Endothelial cell of umbilical vein (primary cell): Measurements from ENCODE around the gene EIF2A. TPM values are rescaled to one million over a fixed set of nuclear protein-coding genes. Genes with fewer than 3 reads are reported as not detected.

ENCODE experiments used
- BruUV-seq: library from RNA; stranded (reverse); fragments of 400-500 nt; replicated peaks from 2 replicates; lab custom pipeline; 2021; lab: Mats Ljungman, UMichigan
- CTCF ChIA-PET: fragments of 300-600, 350-600 bp; sonication (Branson Sonifier 250); formaldehyde crosslinking; loops from one replicate; lab custom pipeline; 2021; ENCODE audit warnings: antibody characterized with exemption, inconsistent platforms; lab: Charles Lee
- POLR2A ChIA-PET: fragments of 300-600, 350-600 bp; sonication (Branson Sonifier 250); formaldehyde crosslinking; loops from one replicate; lab custom pipeline; 2021; ENCODE audit warnings: antibody characterized with exemption, inconsistent platforms; lab: Charles Lee
- DNase-seq: peaks from one replicate; pipeline ENCODE4 v3.0.0-alpha.2; 2011; ENCODE audit warnings: low read depth, low spot score
- FAIRE-seq: peaks from 2 replicates; lab custom pipeline; 2011; peaks lifted over from hg19 to GRCh38; lab: Jason Lieb, UNC
- H2AFZ ChIP-seq: 2 replicates; pipeline ENCODE4 v1.6.0; 2012; ENCODE audit warnings: low read depth, low read length, control low read depth, inconsistent platforms
- H3K27ac ChIP-seq: 2 replicates; pipeline ENCODE4 v1.5.1; 2011; ENCODE audit warnings: low read depth, mild to moderate bottlenecking, control low read depth, low read length, moderate library complexity; ENCODE audit not compliant: insufficient read depth
- H3K27me3 ChIP-seq, 2 experiments: 2 replicates each; pipeline versions ENCODE4 v1.6.0 to v1.6.1; 2011; ENCODE audit warnings: low read length in 2 of 2, mixed read lengths in 1 of 2; ENCODE audit not compliant: control insufficient read depth in 2 of 2, insufficient read depth in 2 of 2
- H3K36me3 ChIP-seq, 2 experiments: 2 replicates in 1 of 2; 3 replicates in 1 of 2; pipeline ENCODE4 v1.5.1; 2011; ENCODE audit warnings: low read length in 2 of 2, mild to moderate bottlenecking in 1 of 2, moderate library complexity in 1 of 2; ENCODE audit not compliant: control insufficient read depth in 2 of 2, insufficient read depth in 2 of 2; ENCODE audit errors: extremely low read depth in 1 of 2
- H3K4me1 ChIP-seq: 3 replicates; pipeline ENCODE4 v1.5.1; 2011; ENCODE audit warnings: mild to moderate bottlenecking, low read length; ENCODE audit not compliant: control insufficient read depth, insufficient read depth; ENCODE audit errors: extremely low read depth
- H3K4me2 ChIP-seq: 2 replicates; pipeline ENCODE4 v1.6.1; 2011; ENCODE audit warnings: low read length, control low read depth, mixed read lengths; ENCODE audit not compliant: insufficient read depth
- H3K4me3 ChIP-seq, 3 experiments: fragments of 200-600 bp in 1 of 3; sonication (generic), shearing (Covaris generic) in 1 of 3; replicated peaks in 1 of 3; 2 replicates each; pipeline ENCODE4 v1.5.1; 2011 to 2016; ENCODE audit warnings: control low read depth in 3 of 3, low read length in 3 of 3, mild to moderate bottlenecking in 2 of 3, inconsistent platforms in 1 of 3, low read depth in 1 of 3, moderate library complexity in 1 of 3; ENCODE audit not compliant: insufficient read depth in 1 of 3
- H3K79me2 ChIP-seq: 2 replicates; pipeline ENCODE4 v1.6.0; 2012; ENCODE audit warnings: low read length, inconsistent platforms; ENCODE audit not compliant: control insufficient read depth, insufficient read depth
- H3K9ac ChIP-seq: replicated peaks from 2 replicates; pipeline ENCODE3; 2011; ENCODE audit warnings: low read length, control low read depth; ENCODE audit not compliant: insufficient read depth; ENCODE audit errors: extremely low read depth
- H3K9me1 ChIP-seq: replicated peaks from 3 replicates; pipeline ENCODE4 v1.6.0; 2011; ENCODE audit warnings: mild to moderate bottlenecking, low read length; ENCODE audit not compliant: control insufficient read depth, insufficient read depth; ENCODE audit errors: extremely low read depth
- H3K9me3 ChIP-seq: replicated peaks from 2 replicates; pipeline ENCODE4 v1.5.1; 2012; ENCODE audit warnings: low read length, inconsistent platforms; ENCODE audit not compliant: control insufficient read depth, insufficient read depth
- H4K20me1 ChIP-seq: replicated peaks from 2 replicates; pipeline ENCODE3; 2011; ENCODE audit warnings: mild to moderate bottlenecking, low read length; ENCODE audit not compliant: control insufficient read depth, insufficient read depth; ENCODE audit errors: extremely low read depth
- FOS ChIP-seq: IDR thresholded peaks from 2 replicates; pipeline ENCODE4 v1.6.1; 2011; ENCODE audit warnings: mild to moderate bottlenecking, low read length, moderate library complexity, borderline replicate concordance; ENCODE audit not compliant: insufficient read depth
- GATA2 ChIP-seq: IDR thresholded peaks from 2 replicates; pipeline ENCODE4 v1.7.0; 2011; ENCODE audit warnings: low read depth, mild to moderate bottlenecking, moderate library complexity, mixed read lengths, low read length; ENCODE audit not compliant: insufficient read length, insufficient read depth
- JUN ChIP-seq: IDR thresholded peaks from 2 replicates; pipeline ENCODE4 v1.6.1; 2011; ENCODE audit warnings: borderline replicate concordance, low read depth; ENCODE audit not compliant: insufficient read length, insufficient read depth
- dilution Hi-C: fragments of 300-500 bp; cut with MboI; formaldehyde crosslinking; loops from one replicate; pipeline ENCODE4 v1.15.0; 2019; ENCODE audit warnings: low sequenced_read_pairs; ENCODE audit not compliant: extremely low pct_ligation_motif_present
- intact Hi-C: fragments of 100-400 bp; cut with micrococcal nuclease; formaldehyde crosslinking; loops from one replicate; pipeline ENCODE4 v1.10.0; 2022
- polyA plus RNA-seq, 4 experiments: library from polyadenylated mRNA; depleted of rRNA in 3 of 4; stranded (reverse) in 3 of 4; unstranded in 1 of 4; fragments of >200 nt; gene quantifications; 2 replicates each; pipeline versions ENCODE4 v1.2.1 to v1.2.3, GENCODE V29; 2011 to 2012; ENCODE audit warnings: missing spikeins in 1 of 4
- total RNA-seq: library from RNA; stranded (reverse); gene quantifications from 2 replicates; pipeline ENCODE4 v1.2.3, GENCODE V29; 2021

The EIF2A gene
- total and polyA plus RNA-seq, 2 donors (not counting 3 experiments of a cell fraction or from before 2014, with no cell fraction given): 85.2 to 97.6 TPM

DNA sequence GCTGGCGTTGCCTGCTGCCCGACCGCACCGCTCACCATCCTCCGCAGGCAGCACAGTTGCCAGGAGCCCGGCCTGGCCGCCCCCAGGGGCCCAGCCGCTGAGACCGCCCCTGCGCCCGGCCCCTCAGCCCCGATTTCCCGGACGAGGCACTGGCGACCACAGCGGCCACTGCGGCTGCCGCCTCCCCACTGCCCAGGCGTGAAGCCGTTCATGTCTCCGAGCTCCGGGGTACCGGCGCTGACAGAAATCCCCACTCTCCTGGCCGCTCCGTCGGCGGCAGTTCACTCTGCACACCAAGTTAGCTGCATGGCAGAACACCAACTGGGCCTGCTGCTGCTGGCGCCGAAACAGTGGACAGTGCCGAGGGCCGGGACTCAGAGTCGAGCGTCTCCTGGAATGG is 65.1 kb downstream of the EIF2A start:
- H3K9me3 ChIP-seq: no peaks in the 10 kb centered on the region
- H3K36me3 ChIP-seq: no peaks in the 10 kb centered on the region
- H3K27ac ChIP-seq: no peak overlapping the region
- peaks cover 79% of the 10 kb centered on the region for H3K79me2 ChIP-seq
- FAIRE-seq: no peak
- H4K20me1 ChIP-seq: peaks cover 7% of the 10 kb centered on the region
- BruUV-seq: no TSS peak
- no peaks in the 10 kb centered on the region for H3K27me3 ChIP-seq
- dilution Hi-C loops (no loop called here), intact Hi-C loops (no loop called here)
- H3K4me3 ChIP-seq: no peak overlapping the region
- no peak for TF ChIP-seq GATA2
- DNase-seq: no peak
- H3K9me1 ChIP-seq: no peaks in the 10 kb centered on the region
- H2AFZ ChIP-seq: no peak overlapping the region
- no peak overlapping the region for H3K9ac ChIP-seq
- peaks cover 18% of the 10 kb centered on the region for H3K4me1 ChIP-seq
- CTCF ChIA-PET: interaction anchor here (1.9 kb wide), 2 partner anchors 9 to 109 kb away, joined by 4 to 5 read pairs; partner anchors contain the start of gene SELENOT
- no peak overlapping the region for H3K4me2 ChIP-seq
- POLR2A ChIA-PET: interaction anchor here (1.8 kb wide), 1 partner anchor 9 kb away, joined by 4 read pairs; the partner anchor contains the start of gene SELENOT

DNA sequence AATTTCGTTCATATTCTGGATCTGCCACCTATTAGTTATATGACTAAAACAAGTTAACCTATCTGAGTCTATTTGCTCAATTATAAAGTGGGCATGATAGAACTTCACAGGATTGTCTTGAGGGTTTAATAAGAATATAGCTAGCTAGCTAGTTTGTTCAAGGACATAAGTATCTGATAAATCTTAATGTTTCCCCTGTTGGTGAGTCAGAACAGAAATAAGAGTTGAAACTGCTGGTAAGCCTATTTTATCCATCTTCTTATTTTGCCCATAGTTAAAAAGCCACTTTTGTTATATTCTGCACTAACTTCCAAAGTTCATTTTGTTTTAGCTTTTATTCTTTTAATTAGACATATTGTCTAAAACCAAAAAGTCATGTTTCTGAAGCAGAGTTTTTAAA is 65.9 kb downstream of the EIF2A start:
- FAIRE-seq (no peak), DNase-seq (no peak)
- Histone ChIP-seq H3K36me3 (no peaks in the 10 kb centered on the region), H3K4me3 (no peak overlapping the region), H3K79me2 (peaks cover 79% of the 10 kb centered on the region), H3K9me1 (no peaks in the 10 kb centered on the region), H3K4me1 (peaks cover 18% of the 10 kb centered on the region), H3K9me3 (no peaks in the 10 kb centered on the region), H3K9ac (no peak overlapping the region), H2AFZ (no peak overlapping the region), H3K27me3 (no peaks in the 10 kb centered on the region), H3K4me2 (no peak overlapping the region), H4K20me1 (peaks cover 7% of the 10 kb centered on the region), H3K27ac (no peak overlapping the region)
- ChIA-PET CTCF (interaction anchor here (1.9 kb wide), 2 partner anchors 10 to 108 kb away, joined by 4 to 5 read pairs; partner anchors contain the start of gene SELENOT), POLR2A (interaction anchor here (1.8 kb wide), 1 partner anchor 9 kb away, joined by 4 read pairs; the partner anchor contains the start of gene SELENOT)
- intact Hi-C loops (no loop called here), dilution Hi-C loops (no loop called here)
- TF ChIP-seq FOS (peak; percentile 23), JUN (no peak)
- BruUV-seq: no TSS peak
